HG02798 (cell line): ENCODE results near the gene TMTC1.

Source experiments
- ATAC-seq: cut with Tn5 transposase; IDR thresholded peaks from one replicate; pipeline ENCODE4 v1.9.1; 2021; ENCODE audit warnings: mild to moderate bottlenecking; ENCODE audit not compliant: unreplicated experiment, poor library complexity

Gene TMTC1

DNA sequence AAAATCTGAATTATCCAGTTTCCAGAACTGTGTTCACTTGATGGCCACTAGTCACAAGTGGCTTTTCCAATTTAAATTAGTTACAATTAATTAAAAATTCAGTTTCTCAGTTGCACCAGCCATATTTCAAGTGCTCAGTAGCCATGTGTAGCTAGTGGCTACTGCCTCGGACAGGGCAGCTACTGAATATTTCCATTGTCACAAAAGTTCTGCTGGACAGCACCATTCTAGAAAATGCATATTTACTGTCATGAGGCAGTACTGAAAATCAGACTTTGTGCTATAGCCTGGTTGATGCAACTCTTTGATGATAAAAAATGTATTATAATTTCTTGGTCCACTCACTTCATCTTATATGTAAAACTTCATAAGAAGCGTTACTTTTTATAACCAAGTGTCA lies 274.8 kb downstream of the TMTC1 start:
- no peak for ATAC-seq

DNA sequence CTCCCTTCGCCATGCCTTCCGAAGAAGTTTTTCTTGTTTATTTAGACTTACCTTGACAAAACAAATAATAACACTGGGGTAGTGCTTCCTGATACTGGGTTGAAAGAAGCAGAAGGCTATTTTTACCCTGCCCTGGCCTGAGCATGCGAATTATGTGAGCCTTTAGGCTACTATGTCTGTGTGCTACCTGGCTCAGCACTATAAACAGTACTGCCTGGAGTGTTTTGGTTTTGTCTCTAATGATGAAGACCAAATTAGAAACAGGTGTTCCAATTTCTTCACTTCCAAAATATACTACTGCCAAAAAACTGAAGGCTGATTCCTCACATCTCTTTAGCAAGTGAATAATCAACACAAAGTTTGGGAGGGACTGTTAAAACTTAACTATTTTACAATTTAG lies 278.6 kb downstream of the TMTC1 start:
- ATAC-seq, result peak; percentile 97

DNA sequence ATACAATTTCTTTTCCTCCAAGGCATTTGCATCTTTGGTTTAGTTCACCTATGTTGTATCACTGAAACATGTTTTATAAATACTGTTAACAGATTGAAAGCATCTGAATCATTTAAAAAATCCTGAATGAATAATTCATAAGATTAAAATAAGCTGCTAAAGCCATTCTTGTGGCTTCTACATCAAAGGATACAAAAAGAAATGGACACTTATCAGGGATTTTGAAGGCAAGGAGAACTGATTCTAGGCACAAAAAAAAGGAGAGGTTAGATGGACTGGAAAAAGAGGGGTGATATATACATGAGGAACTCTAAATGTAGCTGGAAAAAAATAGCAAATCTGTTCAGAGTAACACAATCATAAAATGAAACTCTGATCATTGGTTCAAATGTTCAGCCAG lies 280.5 kb downstream of the TMTC1 start:
- ATAC-seq, result no peak

DNA sequence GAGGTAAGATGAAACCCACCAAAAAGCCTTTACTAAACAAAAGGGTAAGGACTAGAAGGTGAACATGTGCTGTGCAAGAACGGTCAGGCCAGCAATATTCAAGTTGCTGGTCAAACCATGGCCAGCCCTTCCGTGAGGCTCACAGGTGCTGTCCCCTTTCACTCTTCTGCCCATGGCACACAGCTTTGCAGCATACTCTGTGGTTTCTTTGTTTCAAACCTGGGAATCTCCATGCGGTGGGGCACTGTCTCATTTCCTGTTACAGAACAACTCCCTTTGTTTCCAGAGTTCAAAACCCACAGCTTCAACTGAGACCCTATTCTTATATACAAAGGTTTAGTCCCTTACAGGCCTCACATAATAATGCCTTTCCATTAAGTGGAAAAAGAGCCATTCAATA lies 284.5 kb downstream of the TMTC1 start:
- no peak for ATAC-seq

DNA sequence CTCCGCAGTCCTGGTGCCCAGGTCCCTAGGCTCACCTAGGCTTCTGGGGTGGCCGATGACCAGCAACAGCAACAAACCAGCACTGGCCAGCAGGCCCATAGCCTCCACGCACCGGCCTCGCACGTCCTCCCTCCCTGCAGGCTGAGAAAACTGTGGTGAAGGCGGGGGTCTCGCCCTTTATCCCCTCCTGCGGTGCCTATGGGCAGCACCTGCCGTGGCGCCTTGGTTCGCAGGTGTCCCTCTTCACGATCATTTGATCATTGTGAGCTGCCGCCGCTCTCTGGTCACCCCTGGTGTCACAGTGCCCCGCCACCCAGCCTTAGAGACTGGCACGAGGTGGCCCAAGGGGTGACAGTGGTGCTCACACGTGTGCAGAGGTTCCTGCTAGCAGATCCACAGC lies 286.2 kb downstream of the TMTC1 start, which contains the start of gene OVCH1:
Gene OVCH1 (minus strand): TSS at position 99 of the 400 bp plus-strand sequence. CDS start 0 bp downstream, at position 99.
- no peak for ATAC-seq

DNA sequence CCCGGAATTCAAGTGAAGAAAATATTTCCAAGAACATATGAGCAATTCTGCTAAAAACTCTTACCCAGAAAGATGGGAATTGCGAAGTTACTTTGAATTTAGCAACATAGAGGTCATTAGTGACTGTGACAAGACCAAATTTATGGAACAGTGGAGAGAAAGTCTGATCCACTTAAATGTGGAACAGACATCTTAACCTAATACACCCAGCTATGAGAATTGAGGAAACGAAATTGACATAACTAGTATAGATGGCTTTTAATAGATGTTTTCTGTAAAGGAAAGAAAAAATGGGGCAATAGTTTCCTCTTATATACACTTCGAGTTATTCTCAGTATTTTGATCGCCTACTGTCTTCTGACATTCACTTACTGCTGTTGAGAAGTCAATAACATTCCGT lies 290.9 kb downstream of the TMTC1 start:
- ATAC-seq, result no peak

DNA sequence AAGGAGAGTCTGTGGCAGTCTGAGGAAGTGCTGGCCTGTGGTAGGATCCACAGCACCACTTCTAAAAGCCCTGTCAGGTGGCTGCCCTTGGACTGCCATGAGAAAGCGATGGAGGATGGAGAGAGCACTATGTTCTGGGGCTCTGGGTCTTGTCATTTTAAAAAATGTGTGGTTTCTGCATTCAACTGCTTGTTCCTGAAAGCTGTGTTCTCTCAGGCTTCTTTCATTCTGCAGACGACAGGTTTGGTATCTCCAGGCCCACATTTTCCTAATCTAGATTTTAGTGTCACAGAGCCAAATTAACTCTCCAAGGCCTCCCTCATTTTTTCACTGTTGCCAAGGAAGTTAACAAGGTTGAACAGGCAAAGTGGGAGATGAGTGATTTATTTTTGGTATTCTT lies 296.8 kb downstream of the TMTC1 start:
- no peak for ATAC-seq

DNA sequence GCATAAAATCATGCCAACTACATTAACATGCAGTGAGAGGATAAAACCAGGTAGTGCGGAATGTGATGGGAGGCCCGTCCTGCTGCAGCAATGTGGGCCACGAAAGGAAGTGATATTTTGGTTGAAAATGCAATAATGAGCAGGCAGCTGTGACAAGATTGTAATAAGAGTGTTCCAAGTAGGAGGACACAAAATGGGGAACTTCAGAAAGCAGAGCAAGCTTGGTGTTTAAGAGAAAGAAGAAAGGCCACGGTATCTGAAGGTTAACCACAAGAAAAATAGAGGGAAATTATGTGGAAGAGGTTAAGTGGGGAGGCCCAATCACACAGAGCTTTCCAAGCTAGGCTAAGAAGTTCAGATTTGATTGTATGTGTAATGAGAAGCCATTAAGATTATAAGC lies 320.5 kb downstream of the TMTC1 start:
- ATAC-seq, result no peak

DNA sequence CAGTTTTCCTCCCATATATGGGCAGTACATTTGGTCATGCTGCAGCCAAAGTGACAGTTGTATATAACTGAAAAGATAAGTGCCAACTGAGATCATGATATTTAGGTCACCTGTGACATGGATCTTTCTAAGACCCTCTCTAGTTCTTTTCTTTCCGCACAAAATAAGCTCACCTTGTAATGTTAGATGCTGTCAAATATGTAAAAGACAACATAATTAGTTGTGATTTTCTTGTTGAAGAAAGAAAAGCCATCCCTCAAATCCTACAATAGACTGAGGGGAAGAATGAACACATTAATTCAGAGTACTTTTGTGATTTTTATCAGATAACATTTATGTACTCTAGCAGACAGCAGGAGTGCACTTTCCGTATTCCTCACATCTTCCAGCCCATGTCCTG lies 323.7 kb downstream of the TMTC1 start:
- no peak for ATAC-seq

DNA sequence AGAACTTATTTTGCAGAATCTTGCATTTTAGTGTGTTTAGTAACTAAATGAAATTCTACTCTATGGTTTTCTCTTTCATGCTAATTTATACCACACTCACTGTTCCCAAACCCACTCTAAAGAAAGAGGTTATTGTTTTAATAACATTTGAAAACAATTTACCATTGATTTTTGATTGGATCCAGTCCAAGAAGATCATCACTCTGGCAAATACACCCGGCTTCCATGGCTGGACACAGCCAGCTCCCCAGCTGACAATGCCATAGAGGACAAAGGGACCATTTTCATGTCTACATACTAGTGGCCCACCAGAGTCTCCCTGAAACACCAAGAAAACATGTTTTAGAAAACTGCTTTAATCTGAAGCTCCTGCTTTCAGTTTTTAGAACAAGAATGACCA lies 328.7 kb downstream of the TMTC1 start:
- ATAC-seq, result no peak

DNA sequence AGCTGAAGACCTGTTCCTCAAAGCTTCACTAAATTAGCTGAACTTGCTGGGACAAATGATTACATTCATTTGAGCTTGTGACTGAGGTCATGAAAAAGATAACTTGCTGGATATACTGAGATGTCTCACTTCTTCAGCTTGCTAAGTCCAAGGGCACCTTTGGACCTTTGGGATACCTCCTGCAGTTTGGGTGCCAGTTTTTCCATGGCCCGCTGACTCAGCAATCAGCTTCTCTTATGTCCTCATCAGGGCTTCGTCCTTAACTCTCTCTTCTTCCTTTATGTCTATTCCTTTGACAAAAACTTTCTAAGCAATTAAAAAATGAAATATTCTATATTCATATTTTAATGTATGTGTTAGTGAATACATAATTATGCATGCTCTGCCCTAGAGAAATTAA lies 331.9 kb downstream of the TMTC1 start:
- ATAC-seq, result no peak
